ENCODE measurements around the gene ERC2. TPM values are rescaled to one million over a fixed set of nuclear protein-coding genes. Genes with fewer than 3 reads are reported as not detected.

ERC2 gene
- total and polyA plus RNA-seq, 8 donors = 1.2 to 4.8 (median 2.3) TPM

DNA sequence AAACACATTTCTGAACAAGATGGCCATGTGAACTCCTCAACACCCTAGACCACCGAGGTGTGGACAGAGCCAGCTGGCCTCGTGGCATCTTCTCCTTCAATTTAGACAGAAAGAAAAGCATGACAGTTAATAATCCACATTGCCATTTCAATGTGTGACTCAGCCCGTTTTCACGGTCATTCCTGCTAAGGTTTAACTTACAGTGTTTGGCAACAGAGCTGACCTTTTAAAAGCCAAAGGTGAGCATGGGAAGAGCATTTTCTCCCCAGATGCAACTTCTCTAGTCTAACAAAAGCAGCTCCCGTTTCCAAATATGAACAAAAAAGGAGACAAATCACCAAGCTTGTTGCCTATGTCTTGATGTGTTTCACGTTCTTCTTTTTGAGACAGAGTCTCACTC, 563.6 kb downstream of the ERC2 start:
- intact Hi-C loops (cut with DNase I) = no loop called here

GRCh38 chr3:55903680-55904079, 564.6 kb downstream of the ERC2 start:
- no peak for FAIRE-seq
- no peak overlapping the region for H3K27ac ChIP-seq
- no peak for ATAC-seq
- no peaks in the 10 kb centered on the region for H3K36me3 ChIP-seq
- H3K4me1 ChIP-seq = no peaks in the 10 kb centered on the region
- no peaks in the 10 kb centered on the region for H3K9me3 ChIP-seq
- TF ChIP-seq, protein P1, sequence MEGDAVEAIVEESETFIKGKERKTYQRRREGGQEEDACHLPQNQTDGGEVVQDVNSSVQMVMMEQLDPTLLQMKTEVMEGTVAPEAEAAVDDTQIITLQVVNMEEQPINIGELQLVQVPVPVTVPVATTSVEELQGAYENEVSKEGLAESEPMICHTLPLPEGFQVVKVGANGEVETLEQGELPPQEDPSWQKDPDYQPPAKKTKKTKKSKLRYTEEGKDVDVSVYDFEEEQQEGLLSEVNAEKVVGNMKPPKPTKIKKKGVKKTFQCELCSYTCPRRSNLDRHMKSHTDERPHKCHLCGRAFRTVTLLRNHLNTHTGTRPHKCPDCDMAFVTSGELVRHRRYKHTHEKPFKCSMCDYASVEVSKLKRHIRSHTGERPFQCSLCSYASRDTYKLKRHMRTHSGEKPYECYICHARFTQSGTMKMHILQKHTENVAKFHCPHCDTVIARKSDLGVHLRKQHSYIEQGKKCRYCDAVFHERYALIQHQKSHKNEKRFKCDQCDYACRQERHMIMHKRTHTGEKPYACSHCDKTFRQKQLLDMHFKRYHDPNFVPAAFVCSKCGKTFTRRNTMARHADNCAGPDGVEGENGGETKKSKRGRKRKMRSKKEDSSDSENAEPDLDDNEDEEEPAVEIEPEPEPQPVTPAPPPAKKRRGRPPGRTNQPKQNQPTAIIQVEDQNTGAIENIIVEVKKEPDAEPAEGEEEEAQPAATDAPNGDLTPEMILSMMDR (IDR thresholded peaks at IDR 0.05) = no peak
- DNase-seq = no peak
- intact Hi-C loops (cut with DNase I) = no loop called here
- 53 to 67% methylated on average over 3 of the region's 3 CpGs for WGBS, 2 donors
- H3K27me3 ChIP-seq = no peaks in the 10 kb centered on the region
- no peak overlapping the region for H3K4me3 ChIP-seq

More for the DNA sequence above, 563.6 kb downstream of the ERC2 start:
- TF ChIP-seq, protein P1 (IDR thresholded peaks at IDR 0.05) = no peak
- Histone ChIP-seq H3K4me1 (no peaks in the 10 kb centered on the region), H3K36me3 (no peaks in the 10 kb centered on the region), H3K27me3 (no peaks in the 10 kb centered on the region), H3K4me3 (no peak overlapping the region), H3K27ac (no peak overlapping the region), H3K9me3 (no peaks in the 10 kb centered on the region)
- no peak for FAIRE-seq
- no peak for ATAC-seq
- DNase-seq = no peak
- 60 to 74% methylated on average over 6 of the region's 6 CpGs for WGBS, 2 donors

DNA sequence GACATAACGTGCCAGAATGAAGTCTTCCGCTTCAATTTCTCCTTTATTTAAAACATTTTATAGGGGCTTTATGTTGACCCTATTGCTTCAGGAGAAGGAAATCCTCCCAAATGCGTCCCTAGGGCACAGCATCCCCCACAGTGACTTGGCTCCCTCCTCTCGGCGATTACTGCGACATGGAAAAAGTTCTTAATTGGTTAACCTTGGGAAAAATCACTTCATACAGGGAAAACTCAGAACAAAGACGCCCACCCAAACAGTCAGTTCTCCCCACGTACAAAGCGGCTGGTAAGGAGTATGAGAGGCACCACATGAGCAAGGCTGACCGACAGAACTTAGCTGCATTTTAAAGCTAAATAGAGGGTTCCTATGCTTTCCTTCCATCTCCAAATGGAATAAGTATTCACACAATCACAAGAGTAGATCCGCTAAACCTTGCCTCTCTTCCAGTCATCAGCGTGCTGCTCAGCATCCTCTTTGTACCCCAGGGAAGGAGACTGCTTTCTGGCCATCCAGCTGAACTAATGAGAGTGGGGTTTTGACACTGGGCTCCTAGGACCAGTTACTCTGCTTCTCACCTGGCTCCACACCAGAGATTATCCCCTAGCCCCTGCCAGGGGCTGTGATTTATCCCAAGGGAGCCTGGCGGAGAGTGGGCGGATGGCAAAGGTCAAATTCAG, 565.9 kb downstream of the ERC2 start:
- Histone ChIP-seq H3K27me3 (no peaks in the 10 kb centered on the region), H3K36me3 (no peaks in the 10 kb centered on the region), H3K4me1 (no peaks in the 10 kb centered on the region), H3K27ac (no peak overlapping the region), H3K4me3 (no peak overlapping the region), H3K9me3 (no peaks in the 10 kb centered on the region)
- TF ChIP-seq, protein P1 (IDR thresholded peaks at IDR 0.05) = no peak
- FAIRE-seq (no peak), DNase-seq (no peak), ATAC-seq (no peak)
- intact Hi-C loops (cut with DNase I) = no loop called here
- WGBS, 2 donors = 76 to 79% methylated on average over 14 of the region's 14 CpGs

DNA sequence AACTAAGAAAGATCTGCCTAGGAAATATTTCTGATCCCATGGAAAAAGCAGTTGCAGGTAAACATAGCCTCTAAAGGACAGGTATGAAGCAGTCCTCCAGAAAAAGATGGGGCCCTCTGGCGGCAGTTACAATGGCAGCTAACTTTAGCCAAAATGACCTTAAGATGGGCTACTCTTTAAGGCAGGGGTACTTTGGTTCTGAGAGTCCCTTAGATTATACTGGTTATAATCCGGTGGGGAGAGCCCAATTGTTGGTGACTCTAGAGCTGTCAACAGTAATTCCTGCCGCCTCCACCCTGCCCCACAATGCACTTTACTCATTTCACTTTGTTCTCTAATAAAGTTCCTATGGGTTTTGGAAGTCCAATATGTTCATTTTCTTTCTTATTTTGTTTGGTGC, 568.4 kb downstream of the ERC2 start:
- DNase-seq (peak in 3 of 6 donors; percentile 18 to 59 (median 33)), FAIRE-seq (no peak), ATAC-seq (peak in 2 of 4 donors; percentile 24 to 52)
- no peak overlapping the region for H3K27ac ChIP-seq
- H3K27me3 ChIP-seq = no peaks in the 10 kb centered on the region
- intact Hi-C loops (cut with DNase I) = loop anchor here in 1 of 3 donors (10.0 kb wide), 1 partner anchor 415 kb away; the partner anchor contains the start of gene WNT5A
- H3K36me3 ChIP-seq = no peaks in the 10 kb centered on the region
- no peak overlapping the region for H3K4me3 ChIP-seq
- no peaks in the 10 kb centered on the region for H3K4me1 ChIP-seq
- WGBS, 2 donors = 55 to 58% methylated on average over 3 of the region's 3 CpGs
- TF ChIP-seq, protein P1 (IDR thresholded peaks at IDR 0.05) = peak in 1 of 4 donors; percentile 34
- H3K9me3 ChIP-seq = no peaks in the 10 kb centered on the region

DNA sequence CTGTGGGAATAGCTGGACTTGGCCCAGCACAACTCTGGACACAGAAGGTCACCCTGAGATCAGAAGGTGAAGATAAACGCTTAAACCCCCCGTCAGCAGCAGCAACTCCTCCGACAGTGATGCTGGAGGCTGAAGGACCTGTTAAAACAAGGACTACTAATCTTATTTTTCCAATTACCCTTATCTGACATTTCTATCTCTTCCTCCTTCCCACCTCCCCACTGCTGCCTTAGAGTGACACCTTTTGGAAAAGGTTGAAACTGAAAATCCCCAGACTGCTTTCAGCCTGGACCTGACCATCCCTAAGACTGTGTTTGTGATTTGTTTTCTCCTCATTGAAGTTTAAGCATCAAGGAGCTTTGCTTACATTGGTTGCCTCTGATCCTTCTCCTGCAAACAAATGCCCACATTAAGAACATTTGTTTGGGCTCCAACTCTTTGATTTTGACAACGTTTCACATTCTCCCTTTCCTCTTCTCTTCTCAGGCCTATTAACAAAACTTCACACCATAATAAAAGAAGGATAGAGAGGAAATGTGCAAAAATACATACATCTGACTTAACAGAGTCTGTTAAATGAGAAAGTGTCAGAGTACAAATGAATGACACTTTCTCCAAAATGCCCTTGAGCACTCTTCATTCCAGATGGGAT, 570.6 kb downstream of the ERC2 start:
- TF ChIP-seq, protein P1 (IDR thresholded peaks at IDR 0.05) = no peak
- ATAC-seq (peak; percentile 45 to 79 (median 71)), FAIRE-seq (no peak), DNase-seq (peak in 1 of 6 donors; percentile 13)
- Histone ChIP-seq H3K9me3 (no peaks in the 10 kb centered on the region), H3K36me3 (no peaks in the 10 kb centered on the region), H3K27me3 (no peaks in the 10 kb centered on the region), H3K4me1 (no peaks in the 10 kb centered on the region), H3K4me3 (no peak overlapping the region), H3K27ac (no peak overlapping the region)
- intact Hi-C loops (cut with DNase I) = loop anchor here in 1 of 3 donors (10.0 kb wide), 1 partner anchor 413 kb away; the partner anchor contains the start of gene WNT5A
- 17 to 31% methylated on average over 4 of the region's 4 CpGs for WGBS, 2 donors
